GM12878 (cell line): Measurements from ENCODE around the gene PTTG1. TPM values are rescaled to one million over a fixed set of nuclear protein-coding genes. Genes with fewer than 3 reads are reported as not detected.

Source experiments
- ASH2L ChIP-seq: fragments of 300-600, 200-600 bp; sonication (generic); IDR thresholded peaks from 2 replicates; pipeline ENCODE4 v1.6.1; 2017; ENCODE audit warnings: low read depth, mild to moderate bottlenecking, borderline replicate concordance
- BHLHE40 ChIP-seq, 2 experiments: fragments of 450-650 bp in 1 of 2; IDR thresholded peaks; 2 replicates each; pipeline ENCODE4 v1.6.1; 2011 to 2017; ENCODE audit warnings: low read depth in 2 of 2, borderline replicate concordance in 1 of 2, improper control_type of control experiment in 1 of 2, low read length in 1 of 2, mild to moderate bottlenecking in 1 of 2
- BMI1 ChIP-seq: fragments of 450-650 bp; IDR thresholded peaks from 2 replicates; pipeline ENCODE4 v1.6.1; 2016; ENCODE audit warnings: mild to moderate bottlenecking, moderate library complexity, borderline replicate concordance
- DPF2 ChIP-seq: fragments of 450-650 bp; IDR thresholded peaks from 2 replicates; pipeline ENCODE4 v1.6.1; 2017; ENCODE audit warnings: mild to moderate bottlenecking
- HDAC6 ChIP-seq: fragments of 200-600 bp; sonication (generic); IDR thresholded peaks from one replicate; pipeline ENCODE4 v1.8.0; 2017; ENCODE audit warnings: antibody characterized with exemption; ENCODE audit not compliant: unreplicated experiment
- SMAD1 ChIP-seq: fragments of 450-650 bp; IDR thresholded peaks from 2 replicates; pipeline ENCODE4 v1.6.1; 2018; ENCODE audit warnings: mild to moderate bottlenecking, low read depth; ENCODE audit not compliant: partially characterized antibody
- SMAD5 ChIP-seq: IDR thresholded peaks from 2 replicates; pipeline ENCODE4 v1.6.1; 2016; ENCODE audit warnings: antibody characterized with exemption, low read depth
- SP1 ChIP-seq: IDR thresholded peaks from one replicate; pipeline ENCODE4 v1.6.1; 2011; ENCODE audit warnings: low read depth, low read length
- SPI1 ChIP-seq: IDR thresholded peaks from 2 replicates; pipeline ENCODE4 v1.6.1; 2011; ENCODE audit warnings: low read depth, mild to moderate bottlenecking, low read length, moderate library complexity, borderline replicate concordance; ENCODE audit not compliant: insufficient read depth
- WRNIP1 ChIP-seq: IDR thresholded peaks from 2 replicates; pipeline ENCODE4 v1.6.1; 2011; ENCODE audit warnings: low read depth, low read length, improper control_type of control experiment, borderline replicate concordance
- polyA plus RNA-seq, 11 experiments: library from polyadenylated mRNA; depleted of rRNA in 4 of 11; unstranded in 6 of 11; stranded (reverse) in 5 of 11; fragments of >200 nt; fragmentation: Nextera tagmentation in 4 of 11; fragmentation: Illumina TruSeq in 1 of 11; extraction: Ambion mirVana in 4 of 11; extraction: Trizol in 1 of 11; gene quantifications; 1 replicate in 1 of 11; 2 replicates in 10 of 11; pipeline versions ENCODE4 v1.2.1 to v1.2.3, GENCODE V29; 2011 to 2016; ENCODE audit warnings: inconsistent platforms in 2 of 11, missing spikeins in 2 of 11, low read depth in 1 of 11
- total RNA-seq, 4 experiments: library from RNA; depleted of rRNA in 3 of 4; stranded (reverse); fragments of >200 nt in 3 of 4; fragmentation: Illumina TruSeq in 1 of 4; extraction: Trizol in 1 of 4; gene quantifications; 2 replicates each; pipeline versions ENCODE4 v1.2.1 to v1.2.3, GENCODE V29; 2013 to 2021
- TF ChIP-seq, protein P1 (sequence below): fragments of 450-650 bp; formaldehyde crosslinking; IDR thresholded peaks from 2 replicates; pipeline ENCODE4 v1.4.0; 2020; ENCODE audit warnings: mild to moderate bottlenecking, moderate library complexity
- TF ChIP-seq, protein P2 (sequence below): fragments of 450-650 bp; IDR thresholded peaks from 2 replicates; pipeline ENCODE4 v1.6.1; 2017; ENCODE audit warnings: borderline replicate concordance
- TF ChIP-seq, protein P3 (sequence below): fragments of 150-350 bp; IDR thresholded peaks from 2 replicates; pipeline ENCODE4 v1.6.1; 2016; ENCODE audit warnings: low read depth, low read length
- TF ChIP-seq, protein P4 (sequence below): fragments of 450-650 bp; formaldehyde crosslinking; IDR thresholded peaks from 2 replicates; pipeline ENCODE4 v1.4.0; 2022; ENCODE audit warnings: mild to moderate bottlenecking, moderate library complexity
- TF ChIP-seq, protein P5 (sequence below): fragments of 450-650 bp; IDR thresholded peaks from 2 replicates; pipeline ENCODE4 v1.6.1; 2018; ENCODE audit warnings: mild to moderate bottlenecking, low read depth, moderate library complexity; ENCODE audit not compliant: partially characterized antibody

The PTTG1 gene
- total and polyA plus RNA-seq, 10 of the 15 experiments (the other 5 are each of a cell fraction or from before 2014, with no cell fraction given), result 154 to 1,033 (median 377) TPM

DNA sequence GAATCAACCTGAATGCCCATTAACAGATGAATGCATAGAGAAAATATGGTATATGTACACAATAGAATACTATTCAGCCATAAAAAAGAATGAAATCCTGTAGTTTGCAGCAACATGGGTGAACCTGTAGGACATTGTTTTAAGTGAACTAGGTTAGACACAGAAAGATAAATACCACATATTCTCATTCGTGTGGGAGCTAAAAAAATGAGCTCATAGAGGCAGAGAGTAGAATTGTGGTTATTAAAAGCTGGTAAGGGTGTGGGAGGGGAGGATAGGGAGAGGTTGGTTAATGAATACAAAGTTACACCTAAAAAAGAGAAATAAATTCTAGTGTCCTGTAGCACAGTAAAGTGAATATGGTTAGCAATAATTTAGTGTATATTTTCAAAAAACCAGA is 23.5 kb downstream of the PTTG1 start (continued):
- TF ChIP-seq BHLHE40 (IDR thresholded peaks at IDR 0.05; ENCODE audit: borderline replicate concordance in 1 of 2, low read depth in 2 of 2, low read length in 1 of 2) (0 out of 4 replicates have a peak, but pooled peaks of 1 of the 2 experiments have one; percentile 5), HDAC6 (no peak), SPI1 (no peak), DPF2 (no peak; the same call in 1 of the 2 replicates), SP1 (no peak), SMAD1 (peak; percentile 51), WRNIP1 (no peak), BMI1 (peak; percentile 50; the same call in 1 of the 2 replicates), SMAD5 (no peak), ASH2L (no peak)
- TF ChIP-seq, protein P1, sequence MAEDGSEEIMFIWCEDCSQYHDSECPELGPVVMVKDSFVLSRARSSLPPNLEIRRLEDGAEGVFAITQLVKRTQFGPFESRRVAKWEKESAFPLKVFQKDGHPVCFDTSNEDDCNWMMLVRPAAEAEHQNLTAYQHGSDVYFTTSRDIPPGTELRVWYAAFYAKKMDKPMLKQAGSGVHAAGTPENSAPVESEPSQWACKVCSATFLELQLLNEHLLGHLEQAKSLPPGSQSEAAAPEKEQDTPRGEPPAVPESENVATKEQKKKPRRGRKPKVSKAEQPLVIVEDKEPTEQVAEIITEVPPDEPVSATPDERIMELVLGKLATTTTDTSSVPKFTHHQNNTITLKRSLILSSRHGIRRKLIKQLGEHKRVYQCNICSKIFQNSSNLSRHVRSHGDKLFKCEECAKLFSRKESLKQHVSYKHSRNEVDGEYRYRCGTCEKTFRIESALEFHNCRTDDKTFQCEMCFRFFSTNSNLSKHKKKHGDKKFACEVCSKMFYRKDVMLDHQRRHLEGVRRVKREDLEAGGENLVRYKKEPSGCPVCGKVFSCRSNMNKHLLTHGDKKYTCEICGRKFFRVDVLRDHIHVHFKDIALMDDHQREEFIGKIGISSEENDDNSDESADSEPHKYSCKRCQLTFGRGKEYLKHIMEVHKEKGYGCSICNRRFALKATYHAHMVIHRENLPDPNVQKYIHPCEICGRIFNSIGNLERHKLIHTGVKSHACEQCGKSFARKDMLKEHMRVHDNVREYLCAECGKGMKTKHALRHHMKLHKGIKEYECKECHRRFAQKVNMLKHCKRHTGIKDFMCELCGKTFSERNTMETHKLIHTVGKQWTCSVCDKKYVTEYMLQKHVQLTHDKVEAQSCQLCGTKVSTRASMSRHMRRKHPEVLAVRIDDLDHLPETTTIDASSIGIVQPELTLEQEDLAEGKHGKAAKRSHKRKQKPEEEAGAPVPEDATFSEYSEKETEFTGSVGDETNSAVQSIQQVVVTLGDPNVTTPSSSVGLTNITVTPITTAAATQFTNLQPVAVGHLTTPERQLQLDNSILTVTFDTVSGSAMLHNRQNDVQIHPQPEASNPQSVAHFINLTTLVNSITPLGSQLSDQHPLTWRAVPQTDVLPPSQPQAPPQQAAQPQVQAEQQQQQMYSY, result no peak
- TF ChIP-seq, protein P2, sequence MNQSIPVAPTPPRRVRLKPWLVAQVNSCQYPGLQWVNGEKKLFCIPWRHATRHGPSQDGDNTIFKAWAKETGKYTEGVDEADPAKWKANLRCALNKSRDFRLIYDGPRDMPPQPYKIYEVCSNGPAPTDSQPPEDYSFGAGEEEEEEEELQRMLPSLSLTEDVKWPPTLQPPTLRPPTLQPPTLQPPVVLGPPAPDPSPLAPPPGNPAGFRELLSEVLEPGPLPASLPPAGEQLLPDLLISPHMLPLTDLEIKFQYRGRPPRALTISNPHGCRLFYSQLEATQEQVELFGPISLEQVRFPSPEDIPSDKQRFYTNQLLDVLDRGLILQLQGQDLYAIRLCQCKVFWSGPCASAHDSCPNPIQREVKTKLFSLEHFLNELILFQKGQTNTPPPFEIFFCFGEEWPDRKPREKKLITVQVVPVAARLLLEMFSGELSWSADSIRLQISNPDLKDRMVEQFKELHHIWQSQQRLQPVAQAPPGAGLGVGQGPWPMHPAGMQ, result no peak
- TF ChIP-seq, protein P3, sequence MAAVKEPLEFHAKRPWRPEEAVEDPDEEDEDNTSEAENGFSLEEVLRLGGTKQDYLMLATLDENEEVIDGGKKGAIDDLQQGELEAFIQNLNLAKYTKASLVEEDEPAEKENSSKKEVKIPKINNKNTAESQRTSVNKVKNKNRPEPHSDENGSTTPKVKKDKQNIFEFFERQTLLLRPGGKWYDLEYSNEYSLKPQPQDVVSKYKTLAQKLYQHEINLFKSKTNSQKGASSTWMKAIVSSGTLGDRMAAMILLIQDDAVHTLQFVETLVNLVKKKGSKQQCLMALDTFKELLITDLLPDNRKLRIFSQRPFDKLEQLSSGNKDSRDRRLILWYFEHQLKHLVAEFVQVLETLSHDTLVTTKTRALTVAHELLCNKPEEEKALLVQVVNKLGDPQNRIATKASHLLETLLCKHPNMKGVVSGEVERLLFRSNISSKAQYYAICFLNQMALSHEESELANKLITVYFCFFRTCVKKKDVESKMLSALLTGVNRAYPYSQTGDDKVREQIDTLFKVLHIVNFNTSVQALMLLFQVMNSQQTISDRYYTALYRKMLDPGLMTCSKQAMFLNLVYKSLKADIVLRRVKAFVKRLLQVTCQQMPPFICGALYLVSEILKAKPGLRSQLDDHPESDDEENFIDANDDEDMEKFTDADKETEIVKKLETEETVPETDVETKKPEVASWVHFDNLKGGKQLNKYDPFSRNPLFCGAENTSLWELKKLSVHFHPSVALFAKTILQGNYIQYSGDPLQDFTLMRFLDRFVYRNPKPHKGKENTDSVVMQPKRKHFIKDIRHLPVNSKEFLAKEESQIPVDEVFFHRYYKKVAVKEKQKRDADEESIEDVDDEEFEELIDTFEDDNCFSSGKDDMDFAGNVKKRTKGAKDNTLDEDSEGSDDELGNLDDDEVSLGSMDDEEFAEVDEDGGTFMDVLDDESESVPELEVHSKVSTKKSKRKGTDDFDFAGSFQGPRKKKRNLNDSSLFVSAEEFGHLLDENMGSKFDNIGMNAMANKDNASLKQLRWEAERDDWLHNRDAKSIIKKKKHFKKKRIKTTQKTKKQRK, result no peak
- TF ChIP-seq, protein P4, sequence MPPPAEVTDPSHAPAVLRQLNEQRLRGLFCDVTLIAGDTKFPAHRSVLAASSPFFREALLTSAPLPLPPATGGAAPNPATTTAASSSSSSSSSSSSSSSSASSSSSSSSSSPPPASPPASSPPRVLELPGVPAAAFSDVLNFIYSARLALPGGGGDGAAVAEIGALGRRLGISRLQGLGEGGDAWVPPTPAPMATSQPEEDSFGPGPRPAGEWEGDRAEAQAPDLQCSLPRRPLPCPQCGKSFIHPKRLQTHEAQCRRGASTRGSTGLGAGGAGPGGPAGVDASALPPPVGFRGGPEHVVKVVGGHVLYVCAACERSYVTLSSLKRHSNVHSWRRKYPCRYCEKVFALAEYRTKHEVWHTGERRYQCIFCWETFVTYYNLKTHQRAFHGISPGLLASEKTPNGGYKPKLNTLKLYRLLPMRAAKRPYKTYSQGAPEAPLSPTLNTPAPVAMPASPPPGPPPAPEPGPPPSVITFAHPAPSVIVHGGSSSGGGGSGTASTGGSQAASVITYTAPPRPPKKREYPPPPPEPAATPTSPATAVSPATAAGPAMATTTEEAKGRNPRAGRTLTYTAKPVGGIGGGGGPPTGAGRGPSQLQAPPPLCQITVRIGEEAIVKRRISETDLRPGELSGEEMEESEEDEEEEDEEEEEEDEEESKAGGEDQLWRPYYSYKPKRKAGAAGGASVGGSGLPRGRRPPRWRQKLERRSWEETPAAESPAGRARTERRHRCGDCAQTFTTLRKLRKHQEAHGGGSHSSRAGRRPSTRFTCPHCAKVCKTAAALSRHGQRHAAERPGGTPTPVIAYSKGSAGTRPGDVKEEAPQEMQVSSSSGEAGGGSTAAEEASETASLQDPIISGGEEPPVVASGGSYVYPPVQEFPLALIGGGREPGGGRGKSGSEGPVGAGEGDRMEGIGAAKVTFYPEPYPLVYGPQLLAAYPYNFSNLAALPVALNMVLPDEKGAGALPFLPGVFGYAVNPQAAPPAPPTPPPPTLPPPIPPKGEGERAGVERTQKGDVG (CRISPR knock-in tag), result no peak
- TF ChIP-seq, protein P5, sequence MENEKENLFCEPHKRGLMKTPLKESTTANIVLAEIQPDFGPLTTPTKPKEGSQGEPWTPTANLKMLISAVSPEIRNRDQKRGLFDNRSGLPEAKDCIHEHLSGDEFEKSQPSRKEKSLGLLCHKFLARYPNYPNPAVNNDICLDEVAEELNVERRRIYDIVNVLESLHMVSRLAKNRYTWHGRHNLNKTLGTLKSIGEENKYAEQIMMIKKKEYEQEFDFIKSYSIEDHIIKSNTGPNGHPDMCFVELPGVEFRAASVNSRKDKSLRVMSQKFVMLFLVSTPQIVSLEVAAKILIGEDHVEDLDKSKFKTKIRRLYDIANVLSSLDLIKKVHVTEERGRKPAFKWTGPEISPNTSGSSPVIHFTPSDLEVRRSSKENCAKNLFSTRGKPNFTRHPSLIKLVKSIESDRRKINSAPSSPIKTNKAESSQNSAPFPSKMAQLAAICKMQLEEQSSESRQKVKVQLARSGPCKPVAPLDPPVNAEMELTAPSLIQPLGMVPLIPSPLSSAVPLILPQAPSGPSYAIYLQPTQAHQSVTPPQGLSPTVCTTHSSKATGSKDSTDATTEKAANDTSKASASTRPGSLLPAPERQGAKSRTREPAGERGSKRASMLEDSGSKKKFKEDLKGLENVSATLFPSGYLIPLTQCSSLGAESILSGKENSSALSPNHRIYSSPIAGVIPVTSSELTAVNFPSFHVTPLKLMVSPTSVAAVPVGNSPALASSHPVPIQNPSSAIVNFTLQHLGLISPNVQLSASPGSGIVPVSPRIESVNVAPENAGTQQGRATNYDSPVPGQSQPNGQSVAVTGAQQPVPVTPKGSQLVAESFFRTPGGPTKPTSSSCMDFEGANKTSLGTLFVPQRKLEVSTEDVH, result no peak
